ENCODE measurements around the gene COL6A1. TPM values are rescaled to one million over a fixed set of nuclear protein-coding genes. Genes with fewer than 3 reads are reported as not detected.

COL6A1 gene
- total and polyA plus RNA-seq, 2 of the 13 experiments (the other 11 are each of a cell fraction or from before 2014, with no cell fraction given): 3.1 to 4.8 TPM

GRCh38 chr21:45981151-45982091, at the start of gene COL6A1 (continued):
- TF ChIP-seq POGK (CRISPR knock-in tag; conservative IDR thresholded peaks at IDR 0.05) (no peak), NKX3-1 (CRISPR knock-in tag; IDR thresholded peaks at IDR 0.05) (no peak), ZNF709 (CRISPR knock-in tag; IDR thresholded peaks at IDR 0.05) (no peak), NBN (conservative IDR thresholded peaks at IDR 0.05) (no peak), ZSCAN20 (CRISPR knock-in tag; IDR thresholded peaks at IDR 0.05; ENCODE audit: borderline replicate concordance) (no peak), TEAD3 (CRISPR knock-in tag; optimal IDR thresholded peaks at IDR 0.05; ENCODE audit: borderline replicate concordance) (no peak), RFX3 (CRISPR knock-in tag; IDR thresholded peaks at IDR 0.05) (no peak), MIER2 (CRISPR knock-in tag; IDR thresholded peaks at IDR 0.05) (no peak), SUZ12 (IDR thresholded peaks at IDR 0.05; ENCODE audit: low read depth, low read length) (no peak), ZBTB26 (CRISPR knock-in tag; IDR thresholded peaks at IDR 0.05; ENCODE audit: borderline replicate concordance) (no peak), PAWR (CRISPR knock-in tag; IDR thresholded peaks at IDR 0.05; ENCODE audit: borderline replicate concordance) (no peak), ZNF687 (CRISPR knock-in tag; IDR thresholded peaks at IDR 0.05) (peak; percentile 62), DRAP1 (CRISPR knock-in tag; IDR thresholded peaks at IDR 0.05) (no peak), MEIS1 (CRISPR knock-in tag; IDR thresholded peaks at IDR 0.05; ENCODE audit: borderline replicate concordance) (0 out of 2 replicates have a peak, but pooled peaks have one; percentile 41), THAP7 (CRISPR knock-in tag; IDR thresholded peaks at IDR 0.05) (no peak), SIX4 (CRISPR knock-in tag; IDR thresholded peaks at IDR 0.05) (no peak), MEF2D (CRISPR knock-in tag; IDR thresholded peaks at IDR 0.05) (no peak), TSC22D2 (CRISPR knock-in tag; IDR thresholded peaks at IDR 0.05; ENCODE audit: borderline replicate concordance) (no peak), ZNF3 (CRISPR knock-in tag; IDR thresholded peaks at IDR 0.05) (no peak), DR1 (CRISPR knock-in tag; IDR thresholded peaks at IDR 0.05) (no peak), HNRNPLL (IDR thresholded peaks at IDR 0.05; ENCODE audit: low read depth, low read length, poor library complexity, severe bottlenecking) (peak; percentile 16), U2AF1 (optimal IDR thresholded peaks at IDR 0.05; ENCODE audit: low read depth, low read length) (no peak)

All from HepG2 (cell line).